Mononuclear cell (primary cell): ENCODE measurements around the gene LSAMP. TPM values are rescaled to one million over a fixed set of nuclear protein-coding genes. Genes with fewer than 3 reads are reported as not detected.

Source experiments
- H3K27me3 ChIP-seq: 2 replicates; pipeline ENCODE4 v1.6.0; 2011; ENCODE audit warnings: low read length, control low read depth; ENCODE audit not compliant: insufficient read depth
- H3K4me1 ChIP-seq: 2 replicates; pipeline ENCODE4 v1.5.1; 2011; ENCODE audit warnings: mild to moderate bottlenecking, low read length, control low read depth; ENCODE audit not compliant: insufficient read depth
- H3K4me3 ChIP-seq: 2 replicates; pipeline ENCODE4 v1.5.1; 2011; ENCODE audit warnings: mild to moderate bottlenecking, low read length, moderate library complexity
- H3K9me3 ChIP-seq: 2 replicates; pipeline ENCODE4 v1.5.1; 2011; ENCODE audit warnings: low read depth, mild to moderate bottlenecking, control low read depth, low read length
- total RNA-seq: library from RNA; depleted of rRNA; stranded (reverse); fragments of >200 nt; gene quantifications from one replicate; pipeline ENCODE4 v1.2.3, GENCODE V29; 2012

Gene LSAMP
- total RNA-seq, 1 donor = not detected

GRCh38 chr3:116444115-116444747 lies 1.1 kb downstream of the LSAMP start:
- Histone ChIP-seq H3K4me3 (no peak overlapping the region), H3K9me3 (no peaks in the 10 kb centered on the region), H3K27me3 (no peaks in the 10 kb centered on the region)

GRCh38 chr3:116443191-116443661 lies 2.1 kb downstream of the LSAMP start:
- Histone ChIP-seq H3K4me3 (no peak overlapping the region), H3K4me1 (no peaks in the 10 kb centered on the region), H3K27me3 (no peaks in the 10 kb centered on the region), H3K9me3 (no peaks in the 10 kb centered on the region)

More at GRCh38 chr3:116444115-116444747, 1.1 kb downstream of the LSAMP start:
- H3K4me1 ChIP-seq = no peaks in the 10 kb centered on the region

GRCh38 chr3:116442331-116443021 lies 2.8 kb downstream of the LSAMP start:
- H3K4me1 ChIP-seq = no peaks in the 10 kb centered on the region
- H3K27me3 ChIP-seq = no peaks in the 10 kb centered on the region
- no peaks in the 10 kb centered on the region for H3K9me3 ChIP-seq
- no peak overlapping the region for H3K4me3 ChIP-seq

- Histone ChIP-seq H3K4me3 (no peak overlapping the region), H3K9me3 (no peaks in the 10 kb centered on the region), H3K27me3 (no peaks in the 10 kb centered on the region), H3K4me1 (no peaks in the 10 kb centered on the region)
These were observed 3.6 kb downstream of the LSAMP start for GRCh38 chr3:116441652-116442051.

- H3K4me3 ChIP-seq = no peak overlapping the region
- H3K27me3 ChIP-seq = no peaks in the 10 kb centered on the region
- H3K9me3 ChIP-seq = no peaks in the 10 kb centered on the region
- no peaks in the 10 kb centered on the region for H3K4me1 ChIP-seq
These were observed 5.1 kb downstream of the LSAMP start for GRCh38 chr3:116440196-116440595.

- H3K4me1 ChIP-seq = no peaks in the 10 kb centered on the region
- no peak overlapping the region for H3K4me3 ChIP-seq
- no peaks in the 10 kb centered on the region for H3K9me3 ChIP-seq
- H3K27me3 ChIP-seq = no peaks in the 10 kb centered on the region
These were observed 11.7 kb downstream of the LSAMP start for GRCh38 chr3:116433552-116433951.

DNA sequence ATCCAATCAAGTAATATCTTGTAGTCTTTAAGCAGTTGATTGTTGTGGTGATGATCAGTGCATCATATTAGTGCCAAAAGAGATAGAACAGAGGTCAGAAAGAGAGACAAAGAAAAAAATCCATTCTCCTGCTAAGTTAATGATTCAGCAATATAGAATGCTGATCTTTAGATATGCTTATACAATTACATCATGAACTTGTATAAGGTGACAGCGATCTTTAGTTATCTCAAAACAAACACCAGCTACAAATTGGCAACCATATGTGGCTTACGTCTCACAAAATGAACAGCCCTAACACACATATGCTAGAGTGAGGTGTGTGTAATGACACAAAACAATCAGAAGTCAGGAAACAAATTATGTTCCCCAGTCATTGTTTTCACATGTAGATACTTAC lies 12.5 kb downstream of the LSAMP start:
- Histone ChIP-seq H3K9me3 (no peaks in the 10 kb centered on the region), H3K27me3 (no peaks in the 10 kb centered on the region), H3K4me3 (no peak overlapping the region)

GRCh38 chr3:116429479-116430269 lies 15.6 kb downstream of the LSAMP start:
- no peaks in the 10 kb centered on the region for H3K4me1 ChIP-seq
- no peak overlapping the region for H3K4me3 ChIP-seq
- no peaks in the 10 kb centered on the region for H3K27me3 ChIP-seq
- no peaks in the 10 kb centered on the region for H3K9me3 ChIP-seq

More for the DNA sequence above, 12.5 kb downstream of the LSAMP start:
- no peaks in the 10 kb centered on the region for H3K4me1 ChIP-seq

- Histone ChIP-seq H3K27me3 (no peaks in the 10 kb centered on the region), H3K9me3 (no peaks in the 10 kb centered on the region), H3K4me3 (no peak overlapping the region), H3K4me1 (no peaks in the 10 kb centered on the region)
These were observed 19.3 kb downstream of the LSAMP start for GRCh38 chr3:116426036-116426435.

DNA sequence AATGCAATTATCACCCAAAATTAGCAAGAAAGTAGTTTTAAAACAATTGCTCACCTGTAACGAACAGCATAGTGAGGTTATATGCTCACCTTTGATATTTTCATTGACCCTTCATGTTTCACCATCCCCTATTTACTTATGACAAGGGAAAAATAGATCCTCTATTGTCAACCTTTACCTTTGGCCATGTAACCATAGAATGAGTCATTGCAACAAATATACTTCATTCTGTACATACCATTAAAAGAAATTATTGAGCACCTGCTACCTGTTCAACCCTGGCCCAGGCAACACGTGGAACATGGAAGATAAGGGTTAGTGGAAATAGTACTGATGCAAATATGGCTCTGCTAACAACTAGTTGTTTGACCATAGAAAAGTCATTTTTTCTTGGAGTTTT lies 20.2 kb downstream of the LSAMP start:
- no peaks in the 10 kb centered on the region for H3K4me1 ChIP-seq
- no peaks in the 10 kb centered on the region for H3K27me3 ChIP-seq
- no peaks in the 10 kb centered on the region for H3K9me3 ChIP-seq
- H3K4me3 ChIP-seq = no peak overlapping the region

- H3K4me3 ChIP-seq = no peak overlapping the region
- H3K9me3 ChIP-seq = no peaks in the 10 kb centered on the region
- no peaks in the 10 kb centered on the region for H3K27me3 ChIP-seq
- no peaks in the 10 kb centered on the region for H3K4me1 ChIP-seq
These were observed 21.3 kb downstream of the LSAMP start for GRCh38 chr3:116423945-116424344.

- no peaks in the 10 kb centered on the region for H3K4me1 ChIP-seq
- H3K4me3 ChIP-seq = no peak overlapping the region
- H3K27me3 ChIP-seq = no peaks in the 10 kb centered on the region
- H3K9me3 ChIP-seq = no peaks in the 10 kb centered on the region
These were observed 21.9 kb downstream of the LSAMP start for GRCh38 chr3:116423374-116423773.

DNA sequence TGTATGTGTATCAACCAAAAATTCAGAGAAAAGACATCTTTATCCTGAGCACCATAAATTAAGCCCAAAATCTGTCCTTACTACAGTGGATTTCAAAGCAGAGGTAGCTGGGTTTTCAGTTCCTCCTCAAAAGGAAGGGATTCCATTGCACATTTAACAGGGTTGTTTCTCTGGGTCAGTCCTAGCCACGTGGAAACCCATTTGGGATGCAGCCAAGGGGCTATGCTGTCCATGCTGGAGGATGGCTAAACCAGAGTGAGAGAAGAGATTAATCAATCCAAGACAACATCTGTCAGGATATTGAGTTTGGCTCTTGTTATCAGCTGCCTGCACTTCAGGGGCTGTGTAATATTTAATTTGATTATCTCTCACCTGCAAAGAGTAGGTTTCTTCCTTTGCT lies 28.1 kb downstream of the LSAMP start:
- Histone ChIP-seq H3K9me3 (no peaks in the 10 kb centered on the region), H3K27me3 (no peaks in the 10 kb centered on the region), H3K4me1 (no peaks in the 10 kb centered on the region), H3K4me3 (no peak overlapping the region)

DNA sequence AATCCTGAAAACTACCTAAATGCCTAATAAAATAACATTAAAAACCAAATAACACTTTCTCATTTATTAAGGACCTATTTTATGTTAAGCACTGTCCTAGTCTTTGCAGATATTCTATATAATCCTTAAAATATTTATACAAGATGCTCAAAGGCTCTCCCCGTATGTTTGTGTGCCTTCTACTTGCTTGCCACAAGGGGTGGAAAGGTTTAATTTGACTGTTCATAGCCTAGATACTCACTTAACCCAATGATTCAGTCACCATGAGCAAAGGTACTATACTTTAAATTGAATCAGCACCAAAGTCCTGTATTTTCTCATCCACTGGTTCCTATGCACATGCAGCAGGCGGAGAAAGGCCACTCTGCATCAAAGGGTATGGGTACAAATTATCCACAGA lies 32.0 kb downstream of the LSAMP start:
- no peaks in the 10 kb centered on the region for H3K27me3 ChIP-seq
- no peaks in the 10 kb centered on the region for H3K4me1 ChIP-seq
- H3K4me3 ChIP-seq = no peak overlapping the region
- H3K9me3 ChIP-seq = no peaks in the 10 kb centered on the region

- no peaks in the 10 kb centered on the region for H3K27me3 ChIP-seq
- H3K4me1 ChIP-seq = no peaks in the 10 kb centered on the region
- H3K9me3 ChIP-seq = no peaks in the 10 kb centered on the region
- H3K4me3 ChIP-seq = no peak overlapping the region
These were observed 36.8 kb downstream of the LSAMP start for GRCh38 chr3:116408473-116408872.
